Thoracic aorta (tissue), 2 donors: Measurements from ENCODE around the gene IGFBP6. TPM values are rescaled to one million over a fixed set of nuclear protein-coding genes. Genes with fewer than 3 reads are reported as not detected.

ENCODE experiments used
- ATAC-seq: fragments of 150-250 bp; one replicate; pipeline ENCODE4 v1.8.0; 2017; ENCODE audit warnings: low read depth; ENCODE audit not compliant: insufficient number of reproducible peaks, low FRiP score
- DNase-seq: peaks from one replicate; pipeline ENCODE4 v3.0.0-alpha.2; 2020; ENCODE audit warnings: low spot score
- H3K27ac ChIP-seq, 2 donors: fragments of 200-600 bp; sonication (generic); 1 replicate in 1 of 2; 2 replicates in 1 of 2; pipeline ENCODE4 v1.5.1; 2016; ENCODE audit warnings: mild to moderate bottlenecking in 2 of 2, moderate library complexity in 2 of 2
- H3K27me3 ChIP-seq: fragments of 200-600 bp; sonication (generic); replicated peaks from 2 replicates; pipeline ENCODE4 v1.6.0; 2016; ENCODE audit warnings: mild to moderate bottlenecking; ENCODE audit not compliant: insufficient read depth
- H3K36me3 ChIP-seq: fragments of 200-600 bp; sonication (generic); one replicate; pipeline ENCODE4 v1.5.1; 2016
- H3K4me1 ChIP-seq, 2 donors: fragments of 200-600 bp; sonication (generic); 1 replicate in 1 of 2; 2 replicates in 1 of 2; pipeline versions ENCODE4 v1.5.1 to v1.6.0; 2016; ENCODE audit warnings: low read depth in 2 of 2, mild to moderate bottlenecking in 1 of 2; ENCODE audit not compliant: control insufficient read depth in 1 of 2
- H3K4me3 ChIP-seq: fragments of 200-600 bp; sonication (generic); 2 replicates; pipeline ENCODE4 v1.5.1; 2016; ENCODE audit warnings: mild to moderate bottlenecking
- H3K9me3 ChIP-seq: fragments of 200-600 bp; sonication (generic); 2 replicates; pipeline ENCODE4 v1.5.1; 2016
- CTCF ChIP-seq: fragments of 200-600 bp; sonication (generic); IDR thresholded peaks from one replicate; pipeline ENCODE4 v1.5.1; 2019; ENCODE audit warnings: antibody characterized with exemption
- total RNA-seq, 2 donors: library from RNA; depleted of rRNA; stranded (reverse); fragments of >200 nt; gene quantifications; one replicate each; pipeline versions ENCODE4 v1.1.0 to v1.2.3, GENCODE V29; 2016

The IGFBP6 gene
- total RNA-seq, 2 donors from 2014 or later: 1,999 to 2,150 TPM

GRCh38 chr12:53147653-53148052 lies 50.2 kb downstream of the IGFBP6 start:
- ATAC-seq (no peak), DNase-seq (no peak)
- no peak overlapping the region for H3K27ac ChIP-seq
- H3K9me3 ChIP-seq: no peaks in the 10 kb centered on the region
- no peak for TF ChIP-seq CTCF
- no peaks in the 10 kb centered on the region for H3K36me3 ChIP-seq
- H3K4me1 ChIP-seq: peaks cover 6 to 15% of the 10 kb centered on the region in 2 donors
- H3K27me3 ChIP-seq: no peaks in the 10 kb centered on the region
- H3K4me3 ChIP-seq: no peak overlapping the region

GRCh38 chr12:53151039-53151438 lies 53.6 kb downstream of the IGFBP6 start:
- Histone ChIP-seq H3K4me1 (peaks cover 12 to 33% of the 10 kb centered on the region in 2 donors), H3K4me3 (no peak overlapping the region), H3K27ac (peak overlapping the region in 1 of 2 donors; percentile 16), H3K9me3 (no peaks in the 10 kb centered on the region), H3K36me3 (no peaks in the 10 kb centered on the region), H3K27me3 (no peaks in the 10 kb centered on the region)
- DNase-seq: no peak
- TF ChIP-seq CTCF: no peak
- ATAC-seq: no peak

Other genes with a start within 250 kb of the IGFBP6 start
- gene KRT78, start 248.7 kb upstream of the IGFBP6 start, total RNA-seq: not detected
- 100 to 1,000 TPM; 130 to 175 TPM for gene KRT8, start 192.6 kb upstream of the IGFBP6 start, total RNA-seq
- 10 to 100 TPM; 21.5 to 38.3 TPM for gene KRT18, start 148.5 kb upstream of the IGFBP6 start, total RNA-seq
- 100 to 1,000 TPM; 279 to 338 TPM for gene EIF4B, start 91.2 kb upstream of the IGFBP6 start, total RNA-seq
- 100 to 1,000 TPM; 292 to 307 TPM for gene TNS2, start 47.6 kb upstream of the IGFBP6 start, total RNA-seq
- 10 to 100 TPM; 68.0 to 94.8 TPM for gene SPRYD3, start 18.3 kb upstream of the IGFBP6 start, total RNA-seq
- under 1 TPM; 0.81 to 0.99 TPM for gene SOAT2, start 5.8 kb downstream of the IGFBP6 start, total RNA-seq
- 10 to 100 TPM; 22.2 to 28.4 TPM for gene ZNF740, start 83.1 kb downstream of the IGFBP6 start, total RNA-seq
- gene CSAD, start 83.3 kb downstream of the IGFBP6 start, total RNA-seq: 10 to 100 TPM; 70.8 to 89.5 TPM
- gene ITGB7, start 109.6 kb downstream of the IGFBP6 start, total RNA-seq: 1 to 10 TPM; 2.1 to 8.3 TPM
- gene RARG, start 134.5 kb downstream of the IGFBP6 start, total RNA-seq: 10 to 100 TPM; 25.7 to 37.5 TPM
- gene ESPL1, start 170.6 kb downstream of the IGFBP6 start, total RNA-seq: under 1 TPM; 0.78 to 0.95 TPM
- gene PFDN5, start 197.9 kb downstream of the IGFBP6 start, total RNA-seq: 100 to 1,000 TPM; 305 to 445 TPM
- 10 to 100 TPM; 23.4 to 49.4 TPM for gene MYG1, start 202.0 kb downstream of the IGFBP6 start, total RNA-seq
- 10 to 100 TPM; 43.2 to 64.2 TPM for gene AAAS, start 223.9 kb downstream of the IGFBP6 start, total RNA-seq
- not detected for gene SP7, start 238.7 kb downstream of the IGFBP6 start, total RNA-seq